HCT116 (cell line): Measurements from ENCODE around the gene FOXO3. TPM values are rescaled to one million over a fixed set of nuclear protein-coding genes. Genes with fewer than 3 reads are reported as not detected.

Source experiments
- ATAC-seq: fragments of 200-7000 bp; cut with Tn5 transposase; 2 replicates; pipeline ENCODE4 v1.9.1; 2020; ENCODE audit warnings: mild to moderate bottlenecking, moderate library complexity
- BruUV-seq: library from RNA; stranded (reverse); fragments of 400-500 nt; replicated peaks from 2 replicates; lab custom pipeline; 2021; lab: Mats Ljungman, UMichigan
- CTCF ChIA-PET: fragments of 300-600 bp; sonication (Branson Sonifier 250); formaldehyde crosslinking; loops from one replicate; lab custom pipeline; 2021; ENCODE audit warnings: antibody characterized with exemption; lab: Charles Lee
- POLR2A ChIA-PET: fragments of 300-600, 350-600 bp; sonication (Branson Sonifier 250); formaldehyde crosslinking; loops from one replicate; lab custom pipeline; 2021; ENCODE audit warnings: antibody characterized with exemption; lab: Charles Lee
- RAD21 ChIA-PET, 2 experiments: fragments of 300-600 bp; sonication (Branson Sonifier 250); formaldehyde crosslinking; loops; one replicate each; lab custom pipeline; 2023; ENCODE audit warnings: low total read pairs in 2 of 2; ENCODE audit not compliant: uncharacterized antibody in 2 of 2, unreplicated experiment in 2 of 2, low non-redundant PET in 1 of 2; lab: Charles Lee
- DNase-seq: peaks from one replicate; pipeline ENCODE4 v3.0.0-alpha.2; 2010; ENCODE audit warnings: low read depth, low spot score
- H2AFZ ChIP-seq: fragments of 200-600 bp; shearing (Covaris generic), sonication (generic); 2 replicates; pipeline ENCODE4 v1.6.1; 2017; ENCODE audit warnings: low read depth, mixed run types, mixed read lengths, antibody characterized with exemption, low read length; ENCODE audit not compliant: poor library complexity, severe bottlenecking
- H3K27ac ChIP-seq: 2 replicates; pipeline ENCODE4 v1.5.1; 2012; ENCODE audit warnings: low read depth, low read length
- H3K27me3 ChIP-seq: fragments of 200-600 bp; sonication (generic); 2 replicates; pipeline ENCODE4 v1.6.1; 2016; ENCODE audit warnings: mixed run types, low read length, mixed read lengths; ENCODE audit not compliant: insufficient read depth
- H3K36me3 ChIP-seq, 2 experiments: fragments of 200-500 bp in 1 of 2; fragments of 200-600 bp in 1 of 2; sonication (Bioruptor generic) in 1 of 2; sonication (generic) in 1 of 2; 2 replicates each; pipeline versions ENCODE4 v1.5.1 to v1.6.1; 2014 to 2016; ENCODE audit warnings: low read length in 2 of 2, inconsistent platforms in 1 of 2, mixed read lengths in 1 of 2, mixed run types in 1 of 2; ENCODE audit not compliant: insufficient read depth in 2 of 2, control insufficient read depth in 1 of 2
- H3K4me1 ChIP-seq, 2 experiments: fragments of 200-600 bp in 1 of 2; sonication (generic) in 1 of 2; 2 replicates each; pipeline versions ENCODE4 v1.5.1 to v1.6.1; 2012 to 2017; ENCODE audit warnings: low read length in 2 of 2, inconsistent platforms in 1 of 2, mild to moderate bottlenecking in 1 of 2, mixed read lengths in 1 of 2, mixed run types in 1 of 2, moderate library complexity in 1 of 2; ENCODE audit not compliant: insufficient read depth in 2 of 2, control insufficient read depth in 1 of 2
- H3K4me2 ChIP-seq: fragments of 200-600 bp; sonication (generic); 2 replicates; pipeline ENCODE4 v1.6.1; 2017; ENCODE audit warnings: mixed run types, low read length, mixed read lengths
- H3K4me3 ChIP-seq, 2 experiments: fragments of 200-600 bp in 1 of 2; sonication (generic) in 1 of 2; replicated peaks in 1 of 2; 2 replicates each; pipeline ENCODE4 v1.5.1; 2011 to 2016; ENCODE audit warnings: low read length in 2 of 2, control low read depth in 1 of 2, low read depth in 1 of 2, mild to moderate bottlenecking in 1 of 2, mixed read lengths in 1 of 2, mixed run types in 1 of 2
- H3K79me2 ChIP-seq: fragments of 200-600 bp; sonication (generic); 2 replicates; pipeline ENCODE4 v1.6.1; 2017; ENCODE audit warnings: mild to moderate bottlenecking, mixed run types, low read length, moderate library complexity, mixed read lengths; ENCODE audit not compliant: insufficient read depth
- H3K9ac ChIP-seq: fragments of 200-600 bp; sonication (generic); 2 replicates; pipeline ENCODE4 v1.6.1; 2016; ENCODE audit warnings: low read length, mixed read lengths
- H3K9me2 ChIP-seq: fragments of 200-600 bp; sonication (generic), shearing (Covaris generic); 2 replicates; pipeline ENCODE4 v1.6.1; 2017; ENCODE audit warnings: mixed run types, mild to moderate bottlenecking, moderate library complexity; ENCODE audit not compliant: insufficient read depth
- H3K9me3 ChIP-seq, 2 experiments: fragments of 200-500 bp in 1 of 2; fragments of 200-600 bp in 1 of 2; sonication (Bioruptor generic) in 1 of 2; sonication (generic) in 1 of 2; 2 replicates each; pipeline ENCODE4 v1.6.1; 2014 to 2017; ENCODE audit warnings: low read length in 2 of 2, mixed read lengths in 2 of 2, inconsistent platforms in 1 of 2, low read depth in 1 of 2, mild to moderate bottlenecking in 1 of 2, mixed run types in 1 of 2, moderate library complexity in 1 of 2; ENCODE audit not compliant: control insufficient read depth in 1 of 2, insufficient read depth in 1 of 2
- H4K20me1 ChIP-seq: fragments of 200-600 bp; sonication (generic), shearing (Covaris generic); 2 replicates; pipeline ENCODE4 v1.6.1; 2017; ENCODE audit warnings: mixed run types, mild to moderate bottlenecking, moderate library complexity; ENCODE audit not compliant: insufficient read depth
- ATF3 ChIP-seq: IDR thresholded peaks from 2 replicates; pipeline ENCODE4 v1.6.1; 2012
- CTCF ChIP-seq, 3 experiments: fragments of 200-600 bp in 1 of 3; sonication (generic) in 1 of 3; IDR thresholded peaks in 2 of 3; conservative IDR thresholded peaks in 1 of 3; 2 replicates each; pipeline ENCODE4 v1.5.1; 2012 to 2017; ENCODE audit warnings: low read depth in 2 of 3, low read length in 2 of 3, antibody characterized with exemption in 1 of 3, borderline replicate concordance in 1 of 3, control low read depth in 1 of 3, mild to moderate bottlenecking in 1 of 3, mixed read lengths in 1 of 3, mixed run types in 1 of 3, moderate library complexity in 1 of 3; ENCODE audit not compliant: insufficient read depth in 1 of 3
- ELF1 ChIP-seq: IDR thresholded peaks from 2 replicates; pipeline ENCODE4 v1.6.1; 2012; ENCODE audit warnings: low read depth, borderline replicate concordance
- EZH2 ChIP-seq: fragments of 200-600 bp; sonication (generic); IDR thresholded peaks from 2 replicates; pipeline ENCODE4 v1.6.1; 2017; ENCODE audit warnings: antibody characterized with exemption, mixed run types
- EZH2phosphoT487 ChIP-seq: fragments of 200-600 bp; IDR thresholded peaks from 2 replicates; pipeline ENCODE4 v1.6.1; 2018; ENCODE audit warnings: antibody characterized with exemption, borderline replicate concordance
- MAX ChIP-seq: IDR thresholded peaks from 2 replicates; pipeline ENCODE4 v1.6.1; 2012
- POLR2AphosphoS5 ChIP-seq: IDR thresholded peaks from 2 replicates; pipeline ENCODE4 v1.6.1; 2011; ENCODE audit warnings: mild to moderate bottlenecking, low read depth, low read length, moderate library complexity
- RAD21 ChIP-seq: IDR thresholded peaks from 2 replicates; pipeline ENCODE4 v1.6.1; 2012; ENCODE audit warnings: low read depth, mild to moderate bottlenecking
- REST ChIP-seq: IDR thresholded peaks from 2 replicates; pipeline ENCODE4 v1.6.1; 2012; ENCODE audit warnings: low read depth
- SIN3A ChIP-seq: IDR thresholded peaks from 2 replicates; pipeline ENCODE4 v1.6.1; 2012; ENCODE audit warnings: low read depth
- SRF ChIP-seq: IDR thresholded peaks from 2 replicates; pipeline ENCODE4 v1.6.1; 2012; ENCODE audit warnings: low read depth
- TCF7L2 ChIP-seq: IDR thresholded peaks from 2 replicates; pipeline ENCODE4 v1.7.0; 2011; ENCODE audit warnings: borderline replicate concordance, inconsistent platforms; ENCODE audit not compliant: insufficient read depth, insufficient read length; ENCODE audit errors: extremely low read depth
- YY1 ChIP-seq: IDR thresholded peaks from 2 replicates; pipeline ENCODE4 v1.6.1; 2011; ENCODE audit warnings: low read length, low read depth, moderate library complexity, mild to moderate bottlenecking; ENCODE audit not compliant: insufficient replicate concordance; ENCODE audit errors: extremely low read depth
- ZNF274 ChIP-seq: fragments of 200-500 bp; sonication (Bioruptor generic); IDR thresholded peaks from 2 replicates; pipeline ENCODE4 v1.6.1; 2014; ENCODE audit warnings: mild to moderate bottlenecking, low read depth, low read length, inconsistent platforms
- intact Hi-C: fragments of 100-400 bp; cut with micrococcal nuclease; formaldehyde crosslinking; loops from 2 replicates; pipeline ENCODE4 v1.10.0; 2022
- total RNA-seq: library from RNA; stranded (reverse); gene quantifications from one replicate; pipeline ENCODE4 v1.2.1, GENCODE V29; 2021; ENCODE audit not compliant: unreplicated experiment

FOXO3 gene
- total RNA-seq, 1 experiment from 2014 or later: 40.0 TPM

- peaks cover 93% of the 10 kb centered on the region for H3K79me2 ChIP-seq
- H3K4me2 ChIP-seq: no peak overlapping the region
- BruUV-seq: no TSS peak
- ChIA-PET POLR2A (no interaction called here), CTCF (no interaction called here), RAD21 (no interaction called here)
- no peaks in the 10 kb centered on the region for H3K27me3 ChIP-seq
- no peaks in the 10 kb centered on the region for H3K9me2 ChIP-seq
- intact Hi-C loops: loop anchor here (5.0 kb wide), 1 partner anchor 109 kb away; the partner anchor contains the start of gene FOXO3
- H3K27ac ChIP-seq: no peak overlapping the region
- no peaks in the 10 kb centered on the region for H3K9me3 ChIP-seq
- no peaks in the 10 kb centered on the region; the same call in 1 of the 2 replicates for H4K20me1 ChIP-seq
- H2AFZ ChIP-seq: no peak overlapping the region
- ATAC-seq: no peak
- no peaks in the 10 kb centered on the region for H3K36me3 ChIP-seq
- H3K4me3 ChIP-seq: no peak overlapping the region
- peaks cover 10 to 49% of the 10 kb centered on the region in 2 experiments for H3K4me1 ChIP-seq
- no peak for DNase-seq
- TF ChIP-seq TCF7L2 (no peak), SRF (no peak)
- TF ChIP-seq, all 23 proteins: peak for 0
- no peak overlapping the region for H3K9ac ChIP-seq
Measured at GRCh38 chr6:108671175-108671574, 110.5 kb downstream of the FOXO3 start.

GRCh38 chr6:108671790-108672189 lies 111.1 kb downstream of the FOXO3 start:
- H2AFZ ChIP-seq: no peak overlapping the region
- H3K9ac ChIP-seq: no peak overlapping the region
- H3K36me3 ChIP-seq: no peaks in the 10 kb centered on the region
- H3K27ac ChIP-seq: no peak overlapping the region
- POLR2A ChIA-PET: no interaction called here
- no TSS peak for BruUV-seq
- RAD21 ChIA-PET: no interaction called here
- H3K9me3 ChIP-seq: no peaks in the 10 kb centered on the region
- no peak overlapping the region for H3K4me3 ChIP-seq
- H3K27me3 ChIP-seq: no peaks in the 10 kb centered on the region
- no peak for DNase-seq
- no peak overlapping the region for H3K4me2 ChIP-seq
- H3K9me2 ChIP-seq: no peaks in the 10 kb centered on the region
- H3K79me2 ChIP-seq: peaks cover 95% of the 10 kb centered on the region
- peaks cover 1% of the 10 kb centered on the region; the same call in 1 of the 2 replicates for H4K20me1 ChIP-seq
- CTCF ChIA-PET: no interaction called here
- peaks cover 10 to 49% of the 10 kb centered on the region in 2 experiments for H3K4me1 ChIP-seq
- intact Hi-C loops: loop anchor here (5.0 kb wide), 1 partner anchor 109 kb away; the partner anchor contains the start of gene FOXO3
- ATAC-seq: no peak
- TF ChIP-seq YY1 (no peak), ZNF274 (no peak), MAX (no peak), POLR2AphosphoS5 (no peak), ATF3 (no peak), EZH2 (no peak), SIN3A (no peak), CTCF (IDR thresholded peaks at IDR 0.05 in 2 of 3, conservative IDR thresholded peaks at IDR 0.05 in 1 of 3; ENCODE audit: borderline replicate concordance in 1 of 3, insufficient read depth in 1 of 3, low read depth in 2 of 3, low read length in 2 of 3) (no peak), RAD21 (no peak), SRF (no peak), ELF1 (no peak), REST (no peak), EZH2phosphoT487 (no peak), TCF7L2 (no peak)
